Measurements from ENCODE around the gene PRDM15. TPM values are rescaled to one million over a fixed set of nuclear protein-coding genes. Genes with fewer than 3 reads are reported as not detected.

Gene PRDM15
- total RNA-seq, 1 experiment from 2014 or later = 9.9 TPM

DNA sequence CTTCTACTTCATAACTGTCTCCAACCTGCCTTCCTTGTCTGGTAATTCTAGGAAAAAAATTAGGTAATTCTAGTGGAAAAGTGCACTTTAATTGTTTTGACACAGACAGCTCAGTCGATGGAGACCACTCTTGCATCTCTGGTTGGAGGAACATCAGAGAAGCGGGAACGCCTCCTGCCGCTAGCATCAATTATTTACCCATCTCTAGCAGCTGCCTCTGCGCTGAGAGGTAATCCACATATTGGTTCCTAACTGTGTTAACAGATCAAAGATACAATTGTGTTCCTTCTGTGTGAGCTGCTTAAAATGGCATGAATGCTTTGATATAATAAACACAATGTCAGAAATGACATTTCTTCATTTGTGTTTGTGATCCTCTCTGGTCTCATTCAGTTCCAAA lies 41.3 kb upstream of the PRDM15 start:
- Mint-ChIP-seq H3K27ac (no peak overlapping the region), H3K27me3 (ENCODE audit: low read depth) (no peaks in the 10 kb centered on the region), H3K9me3 (no peaks in the 10 kb centered on the region; a peak in 1 of 5 replicates), H3K36me3 (ENCODE audit: insufficient read depth in 1 of 3, low read depth in 3 of 3) (peaks cover 6 to 16% (median 15%) of the 10 kb centered on the region in 3 experiments; a peak in 5 of 7 replicates), H3K4me1 (peaks cover under 1 to 13% of the 10 kb centered on the region in 2 experiments; a peak in 3 of 4 replicates), H3K4me3 (no peak overlapping the region)
- Histone ChIP-seq H3K4me1 (ENCODE audit: insufficient read depth, low read length) (no peaks in the 10 kb centered on the region), H3K79me2 (ENCODE audit: insufficient read depth, low read length) (no peaks in the 10 kb centered on the region), H3K4me2 (ENCODE audit: insufficient read depth, insufficient read length, low read length) (no peak overlapping the region), H3T11ph (ENCODE audit: low read length) (no peak overlapping the region), H3K27me3 (ENCODE audit: insufficient read depth, low read length) (no peaks in the 10 kb centered on the region), H2BK120ac (ENCODE audit: low read depth, low read length, poor library complexity, severe bottlenecking) (no peak overlapping the region), H4K8ac (replicated peaks; ENCODE audit: insufficient read length, low read depth, low read length) (no peak overlapping the region), H3K56ac (ENCODE audit: insufficient read length, low read depth, low read length) (no peak overlapping the region), H4K91ac (ENCODE audit: insufficient read length, low read depth, low read length) (no peak overlapping the region), H3K27ac (ENCODE audit: insufficient read length, low read depth, low read length) (no peak overlapping the region), H2BK12ac (ENCODE audit: insufficient read length, low read depth, low read length) (no peak overlapping the region), H3K79me1 (ENCODE audit: insufficient read depth, low read depth, low read length, poor library complexity, severe bottlenecking) (no peaks in the 10 kb centered on the region), H3K14ac (ENCODE audit: insufficient read depth, low read length) (no peak overlapping the region), H3K18ac (ENCODE audit: insufficient read length, low read depth, low read length) (no peak overlapping the region), H3K9me3 (ENCODE audit: control insufficient read depth, low read depth, low read length) (no peaks in the 10 kb centered on the region), H2BK15ac (ENCODE audit: low read depth, low read length) (no peak overlapping the region), H3K4ac (ENCODE audit: low read depth, low read length) (no peak overlapping the region), H3K9ac (ENCODE audit: extremely low read depth, insufficient read length, low read length) (no peak overlapping the region), H4K5ac (ENCODE audit: insufficient read length, low read depth, low read length) (no peak overlapping the region), H2BK20ac (ENCODE audit: low read depth, low read length, poor library complexity, severe bottlenecking) (no peak overlapping the region), H2BK5ac (ENCODE audit: insufficient read length, low read length) (no peak overlapping the region), H3K23me2 (ENCODE audit: insufficient read length, low read depth, low read length, poor library complexity, severe bottlenecking) (no peaks in the 10 kb centered on the region), H2AK5ac (ENCODE audit: insufficient read length, low read length) (no peak overlapping the region), H4K20me1 (ENCODE audit: control insufficient read depth, insufficient read depth, insufficient read length) (no peaks in the 10 kb centered on the region), H2AFZ (ENCODE audit: low read length) (no peak overlapping the region), H3K23ac (ENCODE audit: insufficient read length, low read depth, low read length) (no peak overlapping the region)
- no CpG with 5 or more reads among the region's 5 CpGs for WGBS (ENCODE audit: extremely low coverage, insufficient read length, low lambda C conversion rate)
- DNase-seq = no peak
- TF ChIP-seq, protein P1, sequence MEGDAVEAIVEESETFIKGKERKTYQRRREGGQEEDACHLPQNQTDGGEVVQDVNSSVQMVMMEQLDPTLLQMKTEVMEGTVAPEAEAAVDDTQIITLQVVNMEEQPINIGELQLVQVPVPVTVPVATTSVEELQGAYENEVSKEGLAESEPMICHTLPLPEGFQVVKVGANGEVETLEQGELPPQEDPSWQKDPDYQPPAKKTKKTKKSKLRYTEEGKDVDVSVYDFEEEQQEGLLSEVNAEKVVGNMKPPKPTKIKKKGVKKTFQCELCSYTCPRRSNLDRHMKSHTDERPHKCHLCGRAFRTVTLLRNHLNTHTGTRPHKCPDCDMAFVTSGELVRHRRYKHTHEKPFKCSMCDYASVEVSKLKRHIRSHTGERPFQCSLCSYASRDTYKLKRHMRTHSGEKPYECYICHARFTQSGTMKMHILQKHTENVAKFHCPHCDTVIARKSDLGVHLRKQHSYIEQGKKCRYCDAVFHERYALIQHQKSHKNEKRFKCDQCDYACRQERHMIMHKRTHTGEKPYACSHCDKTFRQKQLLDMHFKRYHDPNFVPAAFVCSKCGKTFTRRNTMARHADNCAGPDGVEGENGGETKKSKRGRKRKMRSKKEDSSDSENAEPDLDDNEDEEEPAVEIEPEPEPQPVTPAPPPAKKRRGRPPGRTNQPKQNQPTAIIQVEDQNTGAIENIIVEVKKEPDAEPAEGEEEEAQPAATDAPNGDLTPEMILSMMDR (conservative IDR thresholded peaks at IDR 0.05) = no peak

Data from H9 (cell line).